Pancreas (tissue), 10 donors: ENCODE measurements around the gene PRPS2. TPM values are rescaled to one million over a fixed set of nuclear protein-coding genes. Genes with fewer than 3 reads are reported as not detected.

Experiments
- ATAC-seq, 4 donors: fragments of 200-7000 bp; cut with Tn5 transposase; one replicate each; pipeline versions ENCODE4 v1.8.0 to v1.9.1; 2020; ENCODE audit warnings: mild to moderate bottlenecking in 4 of 4, moderate library complexity in 4 of 4
- DNase-seq, 6 donors: peaks; one replicate each; pipeline ENCODE4 v3.0.0-alpha.2; 2020
- FAIRE-seq: peaks from 2 replicates; lab custom pipeline; 2012; peaks lifted over from hg19 to GRCh38; lab: Jason Lieb, UNC
- H3K27ac ChIP-seq, 4 donors: fragments of 200-600 bp; sonication (generic); 1 replicate in 3 of 4; 2 replicates in 1 of 4; pipeline versions ENCODE4 v1.5.0 to v1.8.0; 2020
- H3K27me3 ChIP-seq, 4 donors: fragments of 200-600 bp; one replicate each; pipeline ENCODE4 v1.8.0; 2021
- H3K36me3 ChIP-seq, 3 donors: fragments of 200-600 bp; sonication (generic) in 1 of 3; one replicate each; pipeline versions ENCODE4 v1.5.0 to v1.8.0; 2020 to 2021
- H3K4me1 ChIP-seq, 3 donors: fragments of 200-600 bp; one replicate each; pipeline ENCODE4 v1.8.0; 2021
- H3K4me3 ChIP-seq, 4 donors: fragments of 200-600 bp; sonication (generic) in 2 of 4; one replicate each; pipeline versions ENCODE4 v1.5.0 to v1.8.0; 2020 to 2021
- H3K9me3 ChIP-seq, 4 donors: fragments of 200-600 bp; one replicate each; pipeline ENCODE4 v1.8.0; 2021
- WGBS, 2 donors: extraction: QIAGEN DNeasy Blood & Tissue Kit; methylation state at CpG; one replicate each; pipeline ENCODE4 v1.1.7; 2013; 5-methylcytosine and 5-hydroxymethylcytosine counted together
- intact Hi-C, 3 donors: fragments of 100-400 bp; cut with DNase I; formaldehyde crosslinking; loops; one replicate each; pipeline versions ENCODE4 v1.11.1 to v1.14.2; 2022
- polyA plus RNA-seq, 2 donors: library from polyadenylated mRNA; stranded (reverse); fragments of 200-250 nt; gene quantifications; one replicate each; pipeline ENCODE4 v1.2.3, GENCODE V29; 2013
- total RNA-seq, 6 donors: library from RNA; stranded (reverse); fragmentation: NEBNext Ultra II Directional in 4 of 6; extraction: Animal tissue kit (Norgen Biotek cat#: 25700) in 4 of 6; gene quantifications; one replicate each; pipeline versions ENCODE4 v1.2.1 to v1.2.4, GENCODE V29; 2021 to 2023
- TF ChIP-seq, protein P1 (sequence below), 4 donors: fragments of 200-600 bp; sonication (generic) in 3 of 4; IDR thresholded peaks; one replicate each; pipeline versions ENCODE4 v1.5.0 to v1.8.0; 2021; ENCODE audit warnings: antibody characterized with exemption in 4 of 4
- donor health status: healthy with polysubstance abuse.
- donor health status: DM: no; HTN: no; CAD: no; lungs with moderate emphysema.
- donor health status: DM: no; HTN: no; CAD: no.
- donor health status: control.
- donor health status: control.
- donor health status: Bipolar disorder and iron deficiency.
- donor health status: DM: yes; HTN: yes; CAD: no.
- donor health status: DM: no; HTN: no; CAD: no.
- donor health status: DM: no; HTN: no; CAD: no.
- donor health status: DM: yes; HTN: yes; CAD: no.

PRPS2 gene
- total and polyA plus RNA-seq, 8 donors, result 19.3 to 57.7 (median 37.9) TPM

DNA sequence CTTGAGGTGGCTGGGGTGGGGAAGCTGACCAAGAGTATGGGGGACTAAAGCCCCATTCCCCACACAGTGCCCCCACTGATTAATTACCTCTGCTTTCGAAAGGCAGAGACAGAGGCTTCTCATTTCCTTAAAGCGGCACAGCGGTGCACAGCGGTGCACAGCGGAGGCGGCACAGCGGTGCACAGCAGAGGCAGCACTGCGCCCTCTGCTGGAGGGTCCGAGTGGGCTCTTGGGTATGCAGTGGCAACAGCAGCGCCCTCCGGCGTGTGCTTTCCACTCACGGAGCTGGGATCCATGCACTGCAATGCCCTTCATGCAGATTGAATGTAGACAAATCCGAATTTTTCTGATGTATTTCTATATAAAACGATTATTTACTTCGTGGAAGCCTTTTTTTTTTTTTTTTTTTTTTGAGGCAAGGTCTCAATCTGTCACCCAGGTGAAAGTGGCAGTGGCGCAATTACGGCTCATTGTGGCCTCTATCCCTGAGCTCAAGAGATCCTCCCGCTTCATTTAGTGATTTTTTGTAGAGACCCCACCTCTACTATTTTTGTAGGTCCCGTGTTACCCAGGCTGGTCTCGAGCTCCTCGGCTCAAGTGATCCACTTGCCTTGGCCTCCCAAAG is 19.7 kb upstream of the PRPS2 start:
- ATAC-seq (peak; percentile 95 to 97 (median 97)), DNase-seq (peak; percentile 10 to 83 (median 55)), FAIRE-seq (no peak)
- H3K9me3 ChIP-seq, result no peaks in the 10 kb centered on the region
- H3K27ac ChIP-seq, result no peak overlapping the region
- 38 to 42% methylated on average over 22 of the region's 22 CpGs for WGBS, 2 donors
- no peaks in the 10 kb centered on the region for H3K4me1 ChIP-seq
- no peak overlapping the region for H3K4me3 ChIP-seq
- intact Hi-C loops, result no loop called here
- peaks cover 0 to 25% (median 0%) of the 10 kb centered on the region in 4 donors for H3K27me3 ChIP-seq
- H3K36me3 ChIP-seq, result no peaks in the 10 kb centered on the region
- TF ChIP-seq, protein P1, sequence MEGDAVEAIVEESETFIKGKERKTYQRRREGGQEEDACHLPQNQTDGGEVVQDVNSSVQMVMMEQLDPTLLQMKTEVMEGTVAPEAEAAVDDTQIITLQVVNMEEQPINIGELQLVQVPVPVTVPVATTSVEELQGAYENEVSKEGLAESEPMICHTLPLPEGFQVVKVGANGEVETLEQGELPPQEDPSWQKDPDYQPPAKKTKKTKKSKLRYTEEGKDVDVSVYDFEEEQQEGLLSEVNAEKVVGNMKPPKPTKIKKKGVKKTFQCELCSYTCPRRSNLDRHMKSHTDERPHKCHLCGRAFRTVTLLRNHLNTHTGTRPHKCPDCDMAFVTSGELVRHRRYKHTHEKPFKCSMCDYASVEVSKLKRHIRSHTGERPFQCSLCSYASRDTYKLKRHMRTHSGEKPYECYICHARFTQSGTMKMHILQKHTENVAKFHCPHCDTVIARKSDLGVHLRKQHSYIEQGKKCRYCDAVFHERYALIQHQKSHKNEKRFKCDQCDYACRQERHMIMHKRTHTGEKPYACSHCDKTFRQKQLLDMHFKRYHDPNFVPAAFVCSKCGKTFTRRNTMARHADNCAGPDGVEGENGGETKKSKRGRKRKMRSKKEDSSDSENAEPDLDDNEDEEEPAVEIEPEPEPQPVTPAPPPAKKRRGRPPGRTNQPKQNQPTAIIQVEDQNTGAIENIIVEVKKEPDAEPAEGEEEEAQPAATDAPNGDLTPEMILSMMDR (IDR thresholded peaks at IDR 0.05), result peak; percentile 18 to 46 (median 28)

DNA sequence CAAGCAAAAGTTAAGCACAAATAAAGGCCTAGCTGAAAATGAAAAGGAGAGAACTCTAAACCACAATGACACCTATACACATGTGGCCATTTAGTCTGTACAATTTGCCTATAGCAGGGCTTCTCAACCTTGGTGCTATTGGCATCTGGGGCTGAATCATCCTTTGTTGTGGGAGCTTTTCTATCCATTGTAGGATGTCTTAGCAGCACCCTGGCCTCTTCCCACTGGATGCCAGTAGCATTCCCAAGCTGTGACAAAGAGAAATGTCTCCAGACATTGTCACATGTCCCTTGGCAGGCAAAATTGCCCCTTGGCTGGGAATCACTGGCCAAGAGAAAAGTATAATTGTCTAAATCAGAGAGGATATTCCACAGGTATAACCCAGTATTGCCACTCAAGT is 13.5 kb upstream of the PRPS2 start:
- Histone ChIP-seq H3K4me3 (no peak overlapping the region), H3K4me1 (peaks cover 0 to 3% (median 0%) of the 10 kb centered on the region in 3 donors), H3K27me3 (peaks cover 0 to 15% (median 0%) of the 10 kb centered on the region in 4 donors), H3K36me3 (no peaks in the 10 kb centered on the region), H3K27ac (no peak overlapping the region), H3K9me3 (no peaks in the 10 kb centered on the region)
- FAIRE-seq (no peak), ATAC-seq (no peak), DNase-seq (no peak)
- intact Hi-C loops, result no loop called here
- TF ChIP-seq, protein P1 (IDR thresholded peaks at IDR 0.05), result no peak

DNA sequence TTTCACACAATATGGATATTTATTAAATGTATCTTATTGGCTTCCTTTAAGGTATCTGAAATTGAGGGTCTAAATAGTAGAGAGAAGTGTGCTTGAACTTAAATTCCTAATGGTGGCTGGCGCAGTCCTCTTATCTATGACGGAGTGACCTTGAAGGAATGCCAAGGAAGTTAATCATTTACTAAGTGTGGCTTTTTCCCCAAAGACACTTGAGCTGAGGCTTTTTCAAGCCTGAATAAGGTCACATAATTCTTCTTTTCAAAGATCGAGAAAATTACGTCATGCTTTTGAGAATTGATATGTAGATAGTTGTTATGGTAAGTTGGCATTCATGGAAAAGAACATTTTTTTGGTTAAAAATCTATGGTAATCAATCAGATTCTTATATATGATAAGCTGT is 11.7 kb upstream of the PRPS2 start:
- intact Hi-C loops, result no loop called here
- Histone ChIP-seq H3K27me3 (peaks cover 0 to 6% (median 0%) of the 10 kb centered on the region in 4 donors), H3K4me1 (peaks cover 0 to 3% (median 0%) of the 10 kb centered on the region in 3 donors), H3K4me3 (no peak overlapping the region), H3K9me3 (no peaks in the 10 kb centered on the region), H3K27ac (peak overlapping the region in 1 of 4 donors; percentile 67), H3K36me3 (no peaks in the 10 kb centered on the region)
- DNase-seq (peak in 2 of 6 donors; percentile 30 to 53), FAIRE-seq (no peak), ATAC-seq (peak; percentile 87 to 92 (median 90))
- WGBS, 2 donors, result 6 to 8% methylated on average over 4 of the region's 4 CpGs
- TF ChIP-seq, protein P1 (IDR thresholded peaks at IDR 0.05), result no peak

DNA sequence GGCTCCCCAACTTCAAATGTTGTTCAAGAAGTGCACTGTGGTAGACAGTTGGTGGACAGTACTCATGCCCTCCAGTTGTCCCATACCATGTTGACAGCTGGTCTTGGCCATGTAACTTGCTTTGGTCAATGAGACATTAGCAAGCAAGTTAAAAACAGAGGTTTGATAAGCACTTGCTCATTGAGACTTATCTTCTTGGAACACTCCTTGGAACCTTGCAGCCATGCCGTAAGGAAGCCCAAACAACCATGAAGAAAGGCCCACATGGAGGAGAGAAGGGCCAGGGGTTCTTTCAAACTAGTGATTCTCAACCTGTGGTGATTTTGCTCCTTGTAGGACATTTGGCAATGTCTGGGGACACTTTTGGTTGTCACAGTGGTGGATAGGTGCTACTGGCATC is 2.6 kb upstream of the PRPS2 start:
- no peak overlapping the region for H3K4me3 ChIP-seq
- DNase-seq (no peak), ATAC-seq (no peak), FAIRE-seq (no peak)
- H3K36me3 ChIP-seq, result no peaks in the 10 kb centered on the region
- no peaks in the 10 kb centered on the region for H3K4me1 ChIP-seq
- TF ChIP-seq, protein P1 (IDR thresholded peaks at IDR 0.05), result no peak
- H3K9me3 ChIP-seq, result no peaks in the 10 kb centered on the region
- intact Hi-C loops, result no loop called here
- WGBS, 2 donors, result 69 to 100% methylated on average over 1 of the region's 1 CpG
- no peak overlapping the region for H3K27ac ChIP-seq
- peaks cover 0 to 4% (median 0%) of the 10 kb centered on the region in 4 donors for H3K27me3 ChIP-seq

DNA sequence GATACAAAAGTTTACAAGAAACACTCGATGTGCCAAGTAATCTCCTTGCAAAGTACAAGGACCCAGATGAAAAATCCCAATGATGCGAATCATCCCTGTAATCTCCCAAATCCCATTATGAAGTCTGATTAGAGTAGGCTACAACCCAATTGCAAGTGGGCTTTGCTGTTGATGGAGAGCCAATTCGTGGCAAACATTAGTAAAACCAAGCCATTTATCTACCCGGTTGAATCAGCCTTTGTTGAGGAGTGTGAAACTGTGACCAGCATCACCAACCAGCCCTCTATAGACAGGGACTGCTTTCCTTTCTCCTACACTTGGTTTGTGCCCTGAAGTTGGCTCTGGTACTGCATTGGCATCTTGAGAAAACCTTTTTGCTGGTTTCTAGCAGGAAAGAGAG is 1.2 kb upstream of the PRPS2 start:
- TF ChIP-seq, protein P1 (IDR thresholded peaks at IDR 0.05), result no peak
- H3K9me3 ChIP-seq, result no peaks in the 10 kb centered on the region
- no peak overlapping the region for H3K4me3 ChIP-seq
- ATAC-seq (no peak), FAIRE-seq (no peak), DNase-seq (no peak)
- 67 to 76% methylated on average over 4 of the region's 4 CpGs for WGBS, 2 donors
- no peak overlapping the region for H3K27ac ChIP-seq
- no peaks in the 10 kb centered on the region for H3K36me3 ChIP-seq
- H3K4me1 ChIP-seq, result no peaks in the 10 kb centered on the region
- intact Hi-C loops, result no loop called here
- peaks cover 0 to 4% (median 0%) of the 10 kb centered on the region in 4 donors for H3K27me3 ChIP-seq
